ENCODE data around the gene INTS6.

DNA sequence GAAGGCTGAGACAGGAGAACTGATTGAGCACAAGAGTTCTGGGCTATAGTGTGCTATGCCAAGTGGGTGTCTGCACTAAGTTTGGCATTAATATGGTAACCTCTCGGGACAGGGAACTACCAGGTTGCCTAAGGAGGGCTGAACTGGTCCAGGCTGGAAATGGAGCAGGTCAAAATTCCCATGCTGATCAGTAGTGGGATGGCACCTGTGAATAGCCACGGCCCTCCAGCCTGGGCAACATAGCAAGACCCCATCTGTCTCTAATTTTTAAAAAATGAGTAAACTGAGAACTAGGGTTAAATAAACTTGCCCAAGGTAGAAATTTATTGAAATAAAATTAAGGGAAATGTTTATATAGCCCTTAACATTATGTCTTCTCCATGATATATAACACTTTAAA is 17.0 kb upstream of the INTS6 start:
- TF ChIP-seq YY1 (IDR thresholded peaks at IDR 0.05; ENCODE audit: insufficient read depth, insufficient read length) (no peak), ZNF274 (IDR thresholded peaks at IDR 0.05; ENCODE audit: low read depth, low read length) (no peak)
